Calu3 (cell line): ENCODE data around the gene PLXNB2. TPM values are rescaled to one million over a fixed set of nuclear protein-coding genes. Genes with fewer than 3 reads are reported as not detected.

Experiments used
- BruUV-seq: library from RNA; stranded (reverse); fragments of 400-500 nt; replicated peaks from 2 replicates; lab custom pipeline; 2021; lab: Mats Ljungman, UMichigan
- CTCF ChIA-PET: fragments of 300-600 bp; sonication (Branson Sonifier 250); formaldehyde crosslinking; loops from one replicate; lab custom pipeline; 2022; ENCODE audit warnings: antibody characterized with exemption; lab: Charles Lee
- DNase-seq: peaks from one replicate; pipeline ENCODE4 v3.0.0; 2022
- H3K27ac Mint-ChIP-seq: one replicate; pipeline ENCODE4 v1.8.0; 2022; ENCODE audit warnings: mixed read lengths; ENCODE audit not compliant: unreplicated experiment
- H3K27me3 Mint-ChIP-seq: one replicate; pipeline ENCODE4 v1.8.0; 2022; ENCODE audit warnings: mixed read lengths; ENCODE audit not compliant: unreplicated experiment
- H3K36me3 Mint-ChIP-seq: one replicate; pipeline ENCODE4 v1.8.0; 2022; ENCODE audit warnings: mild to moderate bottlenecking, moderate library complexity, mixed read lengths; ENCODE audit not compliant: insufficient read depth, unreplicated experiment
- H3K4me1 Mint-ChIP-seq: one replicate; pipeline ENCODE4 v1.8.0; 2022; ENCODE audit warnings: mild to moderate bottlenecking, low read depth, mixed read lengths; ENCODE audit not compliant: unreplicated experiment
- H3K4me3 Mint-ChIP-seq: one replicate; pipeline ENCODE4 v1.8.0; 2022; ENCODE audit warnings: mild to moderate bottlenecking, low read depth, moderate library complexity, mixed read lengths; ENCODE audit not compliant: unreplicated experiment
- H3K9me3 Mint-ChIP-seq: one replicate; pipeline ENCODE4 v1.8.0; 2022; ENCODE audit warnings: low read depth, mixed read lengths; ENCODE audit not compliant: unreplicated experiment
- CTCF ChIP-seq: fragments of 200-600 bp; IDR thresholded peaks from one replicate; pipeline ENCODE4 v1.8.0; 2022; ENCODE audit warnings: antibody characterized with exemption; ENCODE audit not compliant: unreplicated experiment
- intact Hi-C: fragments of 100-400 bp; cut with micrococcal nuclease; formaldehyde crosslinking; loops from one replicate; pipeline ENCODE4 v1.10.0; 2022; ENCODE audit not compliant: unreplicated experiment
- total RNA-seq: library from RNA; stranded (reverse); gene quantifications from 2 replicates; pipeline ENCODE4 v1.2.3, GENCODE V29; 2022

PLXNB2 gene
- total RNA-seq, 1 experiment from 2014 or later, result 298 TPM

DNA sequence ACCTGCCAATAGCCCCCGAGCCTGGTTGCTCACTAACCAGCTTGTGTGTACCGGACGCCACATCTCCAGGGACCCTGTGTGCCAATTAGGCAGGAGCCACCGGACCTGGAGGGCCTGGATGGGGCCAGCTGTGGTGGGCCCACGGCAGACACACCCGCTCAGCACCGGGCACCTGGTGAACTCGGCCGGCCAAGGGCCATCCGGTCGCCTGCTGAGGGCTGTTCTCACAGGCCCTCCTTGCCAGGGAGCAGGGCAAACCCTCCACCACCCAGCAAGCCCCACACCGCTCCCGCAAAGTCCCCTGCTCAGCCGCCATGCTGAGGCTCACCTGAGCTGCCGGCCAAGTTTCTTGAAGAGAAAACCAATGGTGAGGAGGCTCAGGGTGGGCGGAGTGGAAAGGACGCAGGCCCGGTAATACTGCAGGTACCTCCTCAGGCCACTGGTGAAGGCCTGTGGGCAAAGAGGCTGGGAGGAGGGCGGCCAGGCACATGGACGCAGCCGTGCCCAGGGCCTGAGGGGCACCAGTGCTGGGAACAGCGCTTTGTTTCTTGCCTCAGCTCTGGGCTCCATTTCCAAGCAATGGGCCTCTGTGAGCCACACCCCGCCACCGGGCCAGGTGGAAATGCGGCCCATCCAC, 79.7 kb downstream of the PLXNB2 start:
- no peak overlapping the region for H3K27ac Mint-ChIP-seq
- H3K36me3 Mint-ChIP-seq, result peaks cover 57% of the 10 kb centered on the region

GRCh38 chr22:50226875-50227165, 80.6 kb downstream of the PLXNB2 start:
- Mint-ChIP-seq H3K36me3 (peaks cover 57% of the 10 kb centered on the region), H3K4me3 (no peak overlapping the region), H3K27me3 (no peaks in the 10 kb centered on the region), H3K4me1 (no peaks in the 10 kb centered on the region), H3K9me3 (no peaks in the 10 kb centered on the region), H3K27ac (no peak overlapping the region)
- CTCF ChIA-PET, result interaction anchor here (0.5 kb wide), 1 partner anchor 67 kb away, joined by 3 read pairs; no protein-coding TSS in a partner anchor
- BruUV-seq, result no TSS peak
- TF ChIP-seq CTCF, result no peak
- no peak for DNase-seq
- intact Hi-C loops, result no loop called here

More for the DNA sequence above, 79.7 kb downstream of the PLXNB2 start:
- no peak overlapping the region for H3K4me3 Mint-ChIP-seq
- no peaks in the 10 kb centered on the region for H3K9me3 Mint-ChIP-seq
- intact Hi-C loops, result no loop called here
- TF ChIP-seq CTCF, result no peak
- H3K27me3 Mint-ChIP-seq, result no peaks in the 10 kb centered on the region
- H3K4me1 Mint-ChIP-seq, result no peaks in the 10 kb centered on the region
- DNase-seq, result no peak
- CTCF ChIA-PET, result interaction anchor here (0.5 kb wide), 1 partner anchor 66 kb away, joined by 3 read pairs; no protein-coding TSS in a partner anchor
- no TSS peak for BruUV-seq

- no peak overlapping the region for H3K27ac Mint-ChIP-seq
- TF ChIP-seq CTCF, result no peak
- H3K4me3 Mint-ChIP-seq, result no peak overlapping the region
- BruUV-seq, result no TSS peak
- no peaks in the 10 kb centered on the region for H3K9me3 Mint-ChIP-seq
- intact Hi-C loops, result no loop called here
- DNase-seq, result no peak
- CTCF ChIA-PET, result no interaction called here
- no peaks in the 10 kb centered on the region for H3K27me3 Mint-ChIP-seq
- H3K36me3 Mint-ChIP-seq, result peaks cover 53% of the 10 kb centered on the region
- H3K4me1 Mint-ChIP-seq, result no peaks in the 10 kb centered on the region
Observed at GRCh38 chr22:50226063-50226874, 81.2 kb downstream of the PLXNB2 start.

DNA sequence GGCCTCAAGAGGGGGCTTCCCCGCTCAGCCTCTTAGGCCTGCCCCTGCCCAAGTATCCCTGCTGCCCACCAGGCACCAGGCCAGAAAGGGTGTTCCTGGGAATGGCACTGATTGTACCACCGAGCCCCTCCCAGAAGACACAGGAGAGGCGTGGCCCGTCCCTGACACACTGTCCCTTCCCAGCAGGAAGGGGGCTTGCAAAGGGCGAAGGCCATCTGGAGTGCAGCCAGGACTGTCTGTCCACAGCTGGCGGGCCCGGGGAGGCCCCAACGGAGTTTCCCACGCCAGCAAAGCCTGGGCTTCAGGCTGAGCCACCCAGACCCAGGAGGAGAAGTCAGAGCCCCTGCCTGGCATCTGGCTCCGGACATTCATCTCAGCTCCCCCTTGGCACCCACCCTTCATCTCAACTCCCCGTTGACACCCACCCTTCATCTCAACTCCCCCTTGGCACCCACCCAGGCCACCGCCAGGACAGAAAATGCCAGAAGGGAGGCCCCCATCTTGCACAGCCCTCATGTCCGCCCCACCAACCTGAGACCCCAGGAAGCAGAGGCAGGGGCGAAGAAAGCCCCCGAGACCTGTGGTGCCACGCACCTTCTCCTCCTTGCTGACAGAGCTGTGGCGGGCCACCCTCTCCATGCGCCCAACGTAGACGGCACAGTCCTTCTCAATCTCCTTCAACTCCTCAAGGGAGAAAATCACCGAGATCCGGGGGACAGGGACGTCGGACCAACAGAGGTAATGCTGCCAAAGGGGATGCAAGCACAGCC, 82.1 kb downstream of the PLXNB2 start:
- Mint-ChIP-seq H3K9me3 (no peaks in the 10 kb centered on the region), H3K27me3 (no peaks in the 10 kb centered on the region)

More for the DNA sequence above, 82.1 kb downstream of the PLXNB2 start:
- intact Hi-C loops, result no loop called here
- H3K4me3 Mint-ChIP-seq, result no peak overlapping the region
- no TSS peak for BruUV-seq
- peaks cover 53% of the 10 kb centered on the region for H3K36me3 Mint-ChIP-seq
- no peak overlapping the region for H3K27ac Mint-ChIP-seq
- CTCF ChIA-PET, result no interaction called here
- no peaks in the 10 kb centered on the region for H3K4me1 Mint-ChIP-seq
- TF ChIP-seq CTCF, result no peak
- no peak for DNase-seq

Other genes with a start within 250 kb of the PLXNB2 start
- gene TTLL8, start 249.3 kb downstream of the PLXNB2 start, total RNA-seq, result not detected in 2 replicates
- not detected in 2 replicates for gene MLC1, start 222.2 kb downstream of the PLXNB2 start, total RNA-seq
- gene MOV10L1, start 217.6 kb downstream of the PLXNB2 start, total RNA-seq, result not detected in 2 replicates
- gene PANX2, start 136.9 kb downstream of the PLXNB2 start, total RNA-seq, result 1.6 and 2.0 TPM in 2 replicates
- gene TRABD, start 121.7 kb downstream of the PLXNB2 start, total RNA-seq, result 57.3 and 62.9 TPM in 2 replicates
- 28.6 and 29.5 TPM in 2 replicates for gene SELENOO, start 106.6 kb downstream of the PLXNB2 start, total RNA-seq
- 49.7 and 54.7 TPM in 2 replicates for gene TUBGCP6, start 62.6 kb downstream of the PLXNB2 start, total RNA-seq
- 52.9 and 69.2 TPM in 2 replicates for gene HDAC10, start 56.4 kb downstream of the PLXNB2 start, total RNA-seq
- 21.1 and 27.5 TPM in 2 replicates for gene MAPK12, start 46.0 kb downstream of the PLXNB2 start, total RNA-seq
- gene MAPK11, start 37.3 kb downstream of the PLXNB2 start, total RNA-seq, result 14.3 and 23.7 TPM in 2 replicates
- 13.2 and 19.0 TPM in 2 replicates for gene DENND6B, start 19.4 kb upstream of the PLXNB2 start, total RNA-seq
- 47.1 and 50.0 TPM in 2 replicates for gene PPP6R2, start 35.7 kb upstream of the PLXNB2 start, total RNA-seq
- gene SBF1, start 167.4 kb upstream of the PLXNB2 start, total RNA-seq, result 102 and 104 TPM in 2 replicates
- gene ADM2, start 173.9 kb upstream of the PLXNB2 start, total RNA-seq, result 10.2 and 13.6 TPM in 2 replicates
- 0.45 TPM in 1 of 2 replicates, not detected in the other for gene MIOX, start 179.2 kb upstream of the PLXNB2 start, total RNA-seq
- 85.2 and 87.1 TPM in 2 replicates for gene LMF2, start 200.1 kb upstream of the PLXNB2 start, total RNA-seq
- 73.2 and 92.0 TPM in 2 replicates for gene NCAPH2, start 200.6 kb upstream of the PLXNB2 start, total RNA-seq
- 3.6 and 5.3 TPM in 2 replicates for gene SCO2, start 218.0 kb upstream of the PLXNB2 start, total RNA-seq
- gene TYMP, start 222.4 kb upstream of the PLXNB2 start, total RNA-seq, result 44.1 and 62.2 TPM in 2 replicates
- gene KLHDC7B, start 238.3 kb upstream of the PLXNB2 start, total RNA-seq, result 1.6 and 3.0 TPM in 2 replicates